CD14-positive monocyte (primary cell): ENCODE data around the gene SNU13. TPM values are rescaled to one million over a fixed set of nuclear protein-coding genes. Genes with fewer than 3 reads are reported as not detected.

ENCODE experiments used
- DNase-seq, 3 donors: peaks; one replicate each; pipeline ENCODE4 v3.0.0-alpha.2; 2011 to 2022
- H2AFZ ChIP-seq: 2 replicates; pipeline ENCODE4 v1.6.0; 2012; ENCODE audit warnings: mild to moderate bottlenecking, low read depth, low read length, inconsistent platforms; ENCODE audit not compliant: insufficient read depth, poor library complexity, severe bottlenecking
- H3K27ac ChIP-seq, 2 donors: 1 replicate in 1 of 2; 2 replicates in 1 of 2; pipeline ENCODE4 v1.5.1; 2012 to 2013; ENCODE audit warnings: low read length in 2 of 2, control low read depth in 1 of 2, inconsistent platforms in 1 of 2, low read depth in 1 of 2, mild to moderate bottlenecking in 1 of 2
- H3K27me3 ChIP-seq, 2 donors: one replicate each; pipeline versions ENCODE4 v1.6.0 to v1.6.1; 2011 to 2013; ENCODE audit warnings: low read length in 2 of 2; ENCODE audit not compliant: control insufficient read depth in 2 of 2, insufficient read depth in 2 of 2
- H3K36me3 ChIP-seq, 2 donors: replicated peaks in 1 of 2; 1 replicate in 1 of 2; 2 replicates in 1 of 2; pipeline versions ENCODE4 v1.5.1 to v1.6.1; 2012 to 2013; ENCODE audit warnings: low read length in 2 of 2, control low read depth in 1 of 2, inconsistent platforms in 1 of 2, mild to moderate bottlenecking in 1 of 2; ENCODE audit not compliant: insufficient read depth in 2 of 2, control insufficient read depth in 1 of 2
- H3K4me1 ChIP-seq, 2 donors: 1 replicate in 1 of 2; 2 replicates in 1 of 2; pipeline versions ENCODE4 v1.5.1 to v1.6.1; 2012 to 2013; ENCODE audit warnings: low read length in 2 of 2, control low read depth in 1 of 2, inconsistent platforms in 1 of 2, mild to moderate bottlenecking in 1 of 2, moderate library complexity in 1 of 2; ENCODE audit not compliant: insufficient read depth in 2 of 2, control insufficient read depth in 1 of 2
- H3K4me2 ChIP-seq: replicated peaks from 2 replicates; pipeline ENCODE3; 2012; ENCODE audit warnings: low read length, moderate library complexity, mild to moderate bottlenecking; ENCODE audit not compliant: poor library complexity, severe bottlenecking; ENCODE audit errors: extremely low read depth
- H3K4me3 ChIP-seq, 3 experiments: fragments of 200-600 bp in 1 of 3; sonication (generic) in 1 of 3; replicated peaks in 1 of 3; 1 replicate in 2 of 3; 2 replicates in 1 of 3; pipeline ENCODE4 v1.5.1; 2011 to 2013; ENCODE audit warnings: low read length in 3 of 3, mild to moderate bottlenecking in 3 of 3, control low read depth in 2 of 3, low read depth in 2 of 3, inconsistent platforms in 1 of 3, moderate library complexity in 1 of 3
- H3K79me2 ChIP-seq: 2 replicates; pipeline ENCODE4 v1.6.0; 2012; ENCODE audit warnings: mild to moderate bottlenecking, control low read depth, inconsistent platforms, low read length, moderate library complexity; ENCODE audit not compliant: insufficient read depth
- H3K9ac ChIP-seq: 2 replicates; pipeline ENCODE4 v1.6.0; 2017; ENCODE audit warnings: low read length, mild to moderate bottlenecking; ENCODE audit not compliant: insufficient read depth, poor library complexity, severe bottlenecking
- H3K9me3 ChIP-seq, 2 donors: replicated peaks in 1 of 2; 1 replicate in 1 of 2; 2 replicates in 1 of 2; pipeline versions ENCODE4 v1.5.1 to v1.6.1; 2012 to 2013; ENCODE audit warnings: low read length in 2 of 2, control low read depth in 1 of 2; ENCODE audit not compliant: control insufficient read depth in 1 of 2, insufficient read depth in 1 of 2
- H4K20me1 ChIP-seq: 2 replicates; pipeline ENCODE4 v1.6.0; 2012; ENCODE audit warnings: mild to moderate bottlenecking, low read length, control low read depth, moderate library complexity; ENCODE audit not compliant: insufficient read depth
- H3K27ac Mint-ChIP-seq, 7 donors: one replicate each; pipeline ENCODE4 v1.8.0; 2020; ENCODE audit warnings: mild to moderate bottlenecking in 7 of 7, mixed read lengths in 7 of 7, moderate library complexity in 6 of 7, inconsistent platforms in 2 of 7
- H3K27me3 Mint-ChIP-seq, 3 donors: one replicate each; pipeline ENCODE4 v1.8.0; 2021 to 2022; ENCODE audit warnings: low read depth in 3 of 3, mild to moderate bottlenecking in 3 of 3, mixed read lengths in 3 of 3, moderate library complexity in 3 of 3, inconsistent platforms in 1 of 3
- H3K36me3 Mint-ChIP-seq, 2 donors: one replicate each; pipeline ENCODE4 v1.8.0; 2020; ENCODE audit warnings: mixed read lengths in 2 of 2, inconsistent platforms in 1 of 2, mild to moderate bottlenecking in 1 of 2
- H3K4me1 Mint-ChIP-seq: one replicate; pipeline ENCODE4 v1.8.0; 2020; ENCODE audit warnings: mild to moderate bottlenecking, mixed read lengths
- H3K4me3 Mint-ChIP-seq, 2 donors: one replicate each; pipeline ENCODE4 v1.8.0; 2020; ENCODE audit warnings: mild to moderate bottlenecking in 2 of 2, mixed read lengths in 2 of 2, moderate library complexity in 1 of 2
- H3K9me3 Mint-ChIP-seq, 7 donors: one replicate each; pipeline ENCODE4 v1.8.0; 2020 to 2022; ENCODE audit warnings: mixed read lengths in 7 of 7, mild to moderate bottlenecking in 6 of 7, moderate library complexity in 6 of 7, inconsistent platforms in 2 of 7
- WGBS: methylation state at CpG from one replicate; pipeline ENCODE4 v1.1.5; 2013; ENCODE audit warnings: missing lambda C conversion rate; ENCODE audit not compliant: insufficient coverage; 5-methylcytosine and 5-hydroxymethylcytosine counted together
- intact Hi-C, 2 donors: fragments of 100-400 bp; cut with micrococcal nuclease; formaldehyde crosslinking; loops; one replicate each; pipeline versions ENCODE4 v1.15.0 to v1.15.1; 2023
- polyA plus RNA-seq, 3 donors: library from polyadenylated mRNA; depleted of rRNA in 1 of 3; unstranded in 2 of 3; stranded (reverse) in 1 of 3; fragments of 300-500 nt in 2 of 3; fragments of >200 nt in 1 of 3; fragmentation: Illumina TruSeq in 2 of 3; gene quantifications; 1 replicate in 2 of 3; 2 replicates in 1 of 3; pipeline ENCODE4 v1.2.3, GENCODE V29; 2012 to 2021
- TF ChIP-seq, protein P1 (sequence below): fragments of 200-600 bp; IDR thresholded peaks from one replicate; pipeline ENCODE4 v1.8.0; 2022; ENCODE audit warnings: antibody characterized with exemption, mild to moderate bottlenecking

Gene SNU13
- polyA plus RNA-seq, 3 donors = 90.0 to 168 (median 168) TPM

DNA sequence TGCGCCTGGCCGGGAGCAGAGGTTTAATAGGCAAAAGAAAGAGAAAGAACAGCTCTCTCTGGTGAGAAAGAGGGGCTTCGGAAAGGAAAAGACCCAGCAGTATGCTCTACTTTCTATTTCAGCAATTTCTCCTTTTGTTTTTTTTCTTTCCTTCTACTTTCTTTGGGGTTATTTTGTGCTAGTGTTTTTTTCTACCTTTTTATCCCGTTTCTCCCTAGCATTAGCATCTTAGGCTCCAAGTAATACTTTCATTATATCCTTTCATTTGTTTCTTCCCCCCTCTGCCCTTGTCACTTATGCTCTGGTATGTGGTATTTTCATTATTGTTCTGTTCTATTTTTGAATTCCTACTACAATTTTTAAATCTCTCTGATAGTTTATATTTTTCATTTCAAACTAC is 4.5 kb downstream of the SNU13 start:
- Mint-ChIP-seq H3K27me3 (peaks cover 0 to 1% (median 0%) of the 10 kb centered on the region in 3 donors), H3K4me3 (no peak overlapping the region), H3K27ac (peak overlapping the region in 3 of 7 donors; percentile 12 to 36 (median 23)), H3K36me3 (peaks cover 21 to 27% of the 10 kb centered on the region in 2 donors), H3K9me3 (peaks cover 0 to 6% (median 0%) of the 10 kb centered on the region in 7 donors), H3K4me1 (peaks cover 15% of the 10 kb centered on the region)
- no peaks in the 10 kb centered on the region for H3K9me3 ChIP-seq
- DNase-seq = no peak
- no peak overlapping the region for H3K9ac ChIP-seq
- H3K4me2 ChIP-seq = no peak overlapping the region
- H3K4me1 ChIP-seq = peaks cover 15 to 22% of the 10 kb centered on the region in 2 donors
- H2AFZ ChIP-seq = no peak overlapping the region
- intact Hi-C loops = no loop called here
- H3K27me3 ChIP-seq = no peaks in the 10 kb centered on the region
- H3K4me3 ChIP-seq = no peak overlapping the region
- peaks cover 89% of the 10 kb centered on the region for H3K79me2 ChIP-seq
- H3K36me3 ChIP-seq = peaks cover 11 to 18% of the 10 kb centered on the region in 2 donors
- WGBS = no CpG with 5 or more reads among the region's 4 CpGs
- no peak overlapping the region for H3K27ac ChIP-seq
- H4K20me1 ChIP-seq = peaks cover 9% of the 10 kb centered on the region
- TF ChIP-seq, protein P1, sequence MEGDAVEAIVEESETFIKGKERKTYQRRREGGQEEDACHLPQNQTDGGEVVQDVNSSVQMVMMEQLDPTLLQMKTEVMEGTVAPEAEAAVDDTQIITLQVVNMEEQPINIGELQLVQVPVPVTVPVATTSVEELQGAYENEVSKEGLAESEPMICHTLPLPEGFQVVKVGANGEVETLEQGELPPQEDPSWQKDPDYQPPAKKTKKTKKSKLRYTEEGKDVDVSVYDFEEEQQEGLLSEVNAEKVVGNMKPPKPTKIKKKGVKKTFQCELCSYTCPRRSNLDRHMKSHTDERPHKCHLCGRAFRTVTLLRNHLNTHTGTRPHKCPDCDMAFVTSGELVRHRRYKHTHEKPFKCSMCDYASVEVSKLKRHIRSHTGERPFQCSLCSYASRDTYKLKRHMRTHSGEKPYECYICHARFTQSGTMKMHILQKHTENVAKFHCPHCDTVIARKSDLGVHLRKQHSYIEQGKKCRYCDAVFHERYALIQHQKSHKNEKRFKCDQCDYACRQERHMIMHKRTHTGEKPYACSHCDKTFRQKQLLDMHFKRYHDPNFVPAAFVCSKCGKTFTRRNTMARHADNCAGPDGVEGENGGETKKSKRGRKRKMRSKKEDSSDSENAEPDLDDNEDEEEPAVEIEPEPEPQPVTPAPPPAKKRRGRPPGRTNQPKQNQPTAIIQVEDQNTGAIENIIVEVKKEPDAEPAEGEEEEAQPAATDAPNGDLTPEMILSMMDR = no peak

DNA sequence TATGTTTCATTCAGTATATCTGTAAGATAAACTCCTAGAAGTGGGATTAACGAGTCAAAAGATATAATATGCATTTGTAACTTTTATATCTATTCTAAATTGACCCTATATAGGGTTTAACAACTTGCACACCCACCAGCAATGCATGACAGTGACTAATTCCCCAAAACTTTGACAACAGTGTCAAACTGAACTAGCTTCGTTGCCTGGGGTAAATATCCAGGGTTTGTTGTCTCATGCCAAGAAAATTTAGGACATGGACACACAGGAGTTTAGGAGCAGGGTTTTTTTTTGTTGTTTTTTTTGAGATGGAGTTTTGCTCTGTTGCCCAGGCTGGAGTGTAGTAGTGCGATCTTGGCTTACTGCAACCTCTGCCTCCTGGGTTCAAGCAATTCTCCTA is 5.1 kb downstream of the SNU13 start:
- Histone ChIP-seq H3K27ac (no peak overlapping the region), H3K27me3 (no peaks in the 10 kb centered on the region), H2AFZ (no peak overlapping the region), H3K9me3 (no peaks in the 10 kb centered on the region), H3K79me2 (peaks cover 92% of the 10 kb centered on the region), H3K4me2 (no peak overlapping the region), H3K4me3 (no peak overlapping the region), H3K4me1 (peaks cover 15 to 18% of the 10 kb centered on the region in 2 donors), H3K9ac (no peak overlapping the region), H3K36me3 (peaks cover 16 to 23% of the 10 kb centered on the region in 2 donors), H4K20me1 (peaks cover 9% of the 10 kb centered on the region)
- no peak for DNase-seq
- intact Hi-C loops = no loop called here
- Mint-ChIP-seq H3K4me1 (peaks cover 15% of the 10 kb centered on the region), H3K36me3 (peaks cover 24 to 33% of the 10 kb centered on the region in 2 donors), H3K9me3 (peaks cover 0 to 6% (median 0%) of the 10 kb centered on the region in 7 donors), H3K27ac (peak overlapping the region in 2 of 7 donors; percentile 36 to 61), H3K27me3 (peaks cover 0 to 1% (median 0%) of the 10 kb centered on the region in 3 donors), H3K4me3 (no peak overlapping the region)
- whole genome bisulfite sequencing = 100% methylated on average over 1 of the region's 3 CpGs
- TF ChIP-seq, protein P1 = no peak
